NCI-H460 (cell line): ENCODE data around the gene FOXE1. TPM values are rescaled to one million over a fixed set of nuclear protein-coding genes. Genes with fewer than 3 reads are reported as not detected.

Source experiments
- DNase-seq: peaks from one replicate; pipeline ENCODE4 v3.0.0-alpha.2; 2016; ENCODE audit warnings: low read depth; ENCODE audit errors: extremely low read depth
- total RNA-seq: library from RNA; depleted of rRNA; stranded (reverse); fragments of >200 nt; shearing (Covaris generic); gene quantifications from 2 replicates; pipeline ENCODE4 v1.2.3, GENCODE V29; 2014; rRNA removed

The FOXE1 gene
- total RNA-seq, 1 experiment from 2014 or later: 0.05 TPM

- no peak for DNase-seq
These were observed 52.2 kb downstream of the FOXE1 start for GRCh38 chr9:97905228-97905627.

Other genes with a start within 250 kb of the FOXE1 start
- 24.2 and 25.0 TPM in 2 replicates for gene TSTD2, start 219.9 kb upstream of the FOXE1 start, total RNA-seq
- gene NCBP1, start 219.4 kb upstream of the FOXE1 start, total RNA-seq: 26.4 and 33.3 TPM in 2 replicates
- 10.4 and 12.4 TPM in 2 replicates for gene XPA, start 155.9 kb upstream of the FOXE1 start, total RNA-seq
- 19.6 and 21.8 TPM in 2 replicates for gene TRMO, start 69.3 kb downstream of the FOXE1 start, total RNA-seq
- gene HEMGN, start 84.9 kb downstream of the FOXE1 start, total RNA-seq: not detected in 2 replicates
- 34.6 and 72.5 TPM in 2 replicates for gene ANP32B, start 130.1 kb downstream of the FOXE1 start, total RNA-seq
- gene NANS, start 203.5 kb downstream of the FOXE1 start, total RNA-seq: 75.5 and 80.8 TPM in 2 replicates